Measurements from ENCODE around the gene SRSF10.
"Not testable (repeated sequence)": the region's sequence is repeated elsewhere in the genome, so short reads cannot be mapped to it uniquely, and the experiment has no call there.

The SRSF10 gene

DNA sequence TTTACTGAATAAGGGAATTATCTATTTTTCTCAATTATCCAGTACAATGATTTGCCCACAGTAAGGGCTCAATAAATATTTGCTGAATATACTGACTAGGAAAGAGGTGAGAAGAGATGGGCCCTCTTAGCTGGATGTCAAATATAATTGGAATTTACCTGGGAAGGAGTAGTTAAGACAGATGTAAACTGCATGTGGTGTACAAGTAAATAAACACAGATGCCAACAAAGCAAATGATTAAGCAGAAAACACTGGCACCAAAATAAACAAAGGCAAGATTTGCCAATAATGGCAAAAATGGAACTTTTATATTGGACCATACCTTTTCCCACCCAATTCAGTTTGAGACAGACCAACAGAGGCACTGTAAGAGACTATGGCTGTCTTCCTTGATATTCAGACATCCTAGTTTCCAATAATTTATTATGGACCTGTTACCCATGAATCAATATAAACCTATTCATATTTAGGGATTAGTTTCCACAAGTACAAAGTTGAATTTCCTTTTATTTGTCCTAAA is 13.1 kb downstream of the SRSF10 start:
- Histone ChIP-seq H3K4me3 (ENCODE audit: low read depth, low read length) (no peak overlapping the region), H3K36me3 (ENCODE audit: control insufficient read depth, insufficient read depth, low read length) (peaks cover 83% of the 10 kb centered on the region), H3K4me1 (ENCODE audit: control insufficient read depth, insufficient read depth, low read length) (no peaks in the 10 kb centered on the region), H3K27ac (ENCODE audit: low read depth, low read length) (no peak overlapping the region), H3K9ac (ENCODE audit: low read length) (no peak overlapping the region), H3K9me3 (ENCODE audit: control insufficient read depth, insufficient read depth, low read depth, low read length) (no peaks in the 10 kb centered on the region), H3K27me3 (ENCODE audit: control insufficient read depth, insufficient read depth, low read length) (no peaks in the 10 kb centered on the region)

DNA sequence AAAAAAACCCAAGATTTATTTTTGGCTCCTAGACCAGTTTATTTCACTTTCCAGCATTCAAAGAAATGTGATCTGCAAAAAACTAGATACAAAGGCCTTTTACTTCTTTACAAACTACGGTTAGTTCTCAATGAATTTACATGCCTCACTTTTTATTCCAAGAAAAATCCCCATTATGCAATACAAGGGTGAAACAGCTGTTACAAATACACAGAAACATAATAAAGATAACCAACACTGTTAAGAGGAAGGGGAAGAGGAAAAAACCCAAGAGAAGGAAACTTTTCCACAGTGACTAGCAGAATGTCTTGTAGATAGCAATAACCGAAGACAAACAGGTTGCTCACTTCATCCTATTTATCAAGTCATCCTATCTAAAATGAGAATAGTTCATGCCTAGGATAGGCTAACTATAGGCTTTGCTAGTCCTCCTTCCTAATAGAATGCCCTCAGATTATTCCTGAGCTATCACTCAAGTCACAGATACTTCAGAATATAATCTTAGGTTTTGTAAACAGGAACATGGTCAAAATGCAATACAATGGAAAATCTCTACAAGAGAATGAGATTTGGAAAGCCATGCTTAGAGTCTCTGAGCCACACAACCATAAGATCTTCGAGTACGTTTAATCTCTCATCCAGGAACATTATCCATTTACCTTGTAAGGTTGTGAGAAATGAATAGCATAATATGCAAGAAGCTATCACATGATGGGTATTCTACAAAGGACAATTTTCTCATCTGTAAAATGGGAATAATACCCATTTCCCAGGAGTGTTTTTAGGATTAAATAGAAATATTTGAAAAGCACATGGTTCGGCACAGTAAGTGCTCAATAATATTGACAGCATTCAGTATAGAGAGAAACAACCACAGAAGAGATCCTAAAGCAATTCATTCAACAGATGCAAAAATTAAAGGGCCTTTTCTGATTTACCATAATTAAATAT is 15.1 kb downstream of the SRSF10 start:
- Histone ChIP-seq H3K4me1 (ENCODE audit: control insufficient read depth, insufficient read depth, low read length) (no peaks in the 10 kb centered on the region), H3K36me3 (ENCODE audit: control insufficient read depth, insufficient read depth, low read length) (peaks cover 77% of the 10 kb centered on the region), H3K9me3 (ENCODE audit: control insufficient read depth, insufficient read depth, low read depth, low read length) (no peaks in the 10 kb centered on the region), H3K9ac (ENCODE audit: low read length) (no peak overlapping the region), H3K27me3 (ENCODE audit: control insufficient read depth, insufficient read depth, low read length) (no peaks in the 10 kb centered on the region), H3K27ac (ENCODE audit: low read depth, low read length) (no peak overlapping the region), H3K4me3 (ENCODE audit: low read depth, low read length) (no peak overlapping the region)

DNA sequence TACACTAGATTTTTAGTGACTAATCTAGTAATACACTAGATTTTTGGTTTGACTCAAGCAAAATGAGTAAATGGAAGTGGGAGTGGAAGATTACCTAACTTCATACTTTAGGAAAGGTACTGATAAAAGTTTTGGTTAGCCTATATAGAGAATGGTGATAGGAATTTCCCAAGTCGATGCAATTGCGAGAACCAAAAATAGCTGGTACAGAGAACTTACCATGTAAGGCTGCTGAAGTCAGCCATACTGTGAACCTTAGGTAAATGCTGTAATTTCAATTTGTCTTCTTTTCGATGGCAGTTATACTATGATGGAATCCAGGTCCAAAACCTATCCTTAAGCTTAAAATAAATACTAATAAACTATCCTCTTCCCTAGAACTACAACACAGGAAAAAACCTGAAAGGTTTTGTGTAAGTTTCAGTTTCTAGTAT is 15.9 kb downstream of the SRSF10 start:
- peaks cover 70% of the 10 kb centered on the region for H3K36me3 ChIP-seq (ENCODE audit: control insufficient read depth, insufficient read depth, low read length)
- H3K9ac ChIP-seq (ENCODE audit: low read length): no peak overlapping the region
- H3K4me3 ChIP-seq (ENCODE audit: low read depth, low read length): no peak overlapping the region

DNA sequence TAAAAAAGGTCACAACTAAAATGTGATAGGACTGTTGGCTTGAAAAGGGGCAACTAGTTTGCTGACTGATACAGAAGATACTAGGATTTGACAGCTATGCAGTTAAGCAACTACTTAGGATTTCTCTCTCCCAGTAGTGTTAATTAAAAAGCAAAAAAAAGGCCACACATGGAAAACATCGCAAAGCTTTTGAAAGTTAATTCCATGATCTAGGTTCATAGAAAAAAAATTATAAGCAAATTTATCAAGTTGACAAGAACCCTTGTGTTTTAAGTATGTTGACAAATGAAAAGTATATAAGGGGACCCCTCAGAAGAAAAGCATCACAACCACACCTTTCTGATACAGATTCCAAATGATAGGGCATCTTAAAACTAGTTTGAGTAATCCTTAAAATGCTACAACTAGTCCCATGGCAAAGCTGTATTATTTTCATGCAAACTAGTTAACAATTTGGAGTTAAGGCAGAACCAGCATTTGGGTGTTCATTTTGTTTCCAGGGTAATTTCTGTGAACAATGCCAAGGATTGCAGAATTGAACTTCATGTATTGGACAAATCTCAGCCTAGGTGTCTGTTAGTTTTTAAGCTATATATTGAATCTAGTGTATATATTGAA is 16.4 kb downstream of the SRSF10 start:
- Histone ChIP-seq H3K27me3 (ENCODE audit: control insufficient read depth, insufficient read depth, low read length) (no peaks in the 10 kb centered on the region), H3K36me3 (ENCODE audit: control insufficient read depth, insufficient read depth, low read length) (peaks cover 65% of the 10 kb centered on the region), H3K27ac (ENCODE audit: low read depth, low read length) (no peak overlapping the region), H3K9me3 (ENCODE audit: control insufficient read depth, insufficient read depth, low read depth, low read length) (no peaks in the 10 kb centered on the region), H3K4me1 (ENCODE audit: control insufficient read depth, insufficient read depth, low read length) (peaks cover under 1% of the 10 kb centered on the region; the same call in 1 of the 2 replicates), H3K4me3 (ENCODE audit: low read depth, low read length) (no peak overlapping the region), H3K9ac (ENCODE audit: low read length) (no peak overlapping the region)

More for the DNA sequence above, 15.9 kb downstream of the SRSF10 start:
- Histone ChIP-seq H3K9me3 (ENCODE audit: control insufficient read depth, insufficient read depth, low read depth, low read length) (no peaks in the 10 kb centered on the region), H3K4me1 (ENCODE audit: control insufficient read depth, insufficient read depth, low read length) (no peaks in the 10 kb centered on the region), H3K27ac (ENCODE audit: low read depth, low read length) (no peak overlapping the region), H3K27me3 (ENCODE audit: control insufficient read depth, insufficient read depth, low read length) (no peaks in the 10 kb centered on the region)

DNA sequence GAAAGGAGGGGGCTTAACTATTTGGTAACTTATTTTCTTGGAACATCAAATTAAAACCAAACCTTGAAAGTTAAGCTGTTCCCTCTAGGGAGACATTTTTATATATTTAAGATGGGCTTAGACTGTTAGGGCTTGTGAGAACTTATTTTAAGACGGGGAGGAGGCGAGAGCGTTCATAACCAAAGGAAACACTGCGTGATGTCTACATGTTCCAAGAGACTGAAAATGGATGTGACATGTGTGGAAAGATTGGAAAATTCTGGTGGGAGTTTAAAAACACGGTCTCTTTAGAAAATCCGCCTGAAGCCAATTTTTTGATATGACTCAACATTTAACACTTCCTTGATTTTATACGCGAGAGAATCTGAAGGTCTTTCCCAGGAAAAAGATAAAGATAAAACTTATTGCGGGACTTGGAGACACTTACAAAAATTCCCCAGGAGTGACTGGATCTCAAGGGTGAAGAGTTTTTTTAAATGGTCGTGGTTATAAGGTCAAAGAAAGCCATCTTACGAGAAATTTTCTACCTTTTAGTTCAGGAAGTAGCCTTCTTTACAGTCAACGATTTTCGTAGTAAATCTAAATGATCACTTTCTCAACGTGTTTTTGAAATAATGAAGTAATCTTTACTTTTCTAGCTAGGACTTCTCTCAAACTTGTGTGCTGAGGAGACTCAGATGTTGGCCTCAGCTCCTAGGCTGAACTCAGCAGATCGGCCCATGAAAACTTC is 19.7 kb downstream of the SRSF10 start:
- H3K36me3 ChIP-seq (ENCODE audit: control insufficient read depth, insufficient read depth, low read length): peaks cover 37% of the 10 kb centered on the region
- peaks cover 9% of the 10 kb centered on the region; the same call in 1 of the 2 replicates for H3K4me1 ChIP-seq (ENCODE audit: control insufficient read depth, insufficient read depth, low read length)
- H3K27me3 ChIP-seq (ENCODE audit: control insufficient read depth, insufficient read depth, low read length): no peaks in the 10 kb centered on the region
- H3K4me3 ChIP-seq (ENCODE audit: low read depth, low read length): peak overlapping the region; percentile 86
- no peaks in the 10 kb centered on the region for H3K9me3 ChIP-seq (ENCODE audit: control insufficient read depth, insufficient read depth, low read depth, low read length)
- peak overlapping the region; percentile 99 for H3K27ac ChIP-seq (ENCODE audit: low read depth, low read length)
- peak overlapping the region; percentile 98 for H3K9ac ChIP-seq (ENCODE audit: low read length)

DNA sequence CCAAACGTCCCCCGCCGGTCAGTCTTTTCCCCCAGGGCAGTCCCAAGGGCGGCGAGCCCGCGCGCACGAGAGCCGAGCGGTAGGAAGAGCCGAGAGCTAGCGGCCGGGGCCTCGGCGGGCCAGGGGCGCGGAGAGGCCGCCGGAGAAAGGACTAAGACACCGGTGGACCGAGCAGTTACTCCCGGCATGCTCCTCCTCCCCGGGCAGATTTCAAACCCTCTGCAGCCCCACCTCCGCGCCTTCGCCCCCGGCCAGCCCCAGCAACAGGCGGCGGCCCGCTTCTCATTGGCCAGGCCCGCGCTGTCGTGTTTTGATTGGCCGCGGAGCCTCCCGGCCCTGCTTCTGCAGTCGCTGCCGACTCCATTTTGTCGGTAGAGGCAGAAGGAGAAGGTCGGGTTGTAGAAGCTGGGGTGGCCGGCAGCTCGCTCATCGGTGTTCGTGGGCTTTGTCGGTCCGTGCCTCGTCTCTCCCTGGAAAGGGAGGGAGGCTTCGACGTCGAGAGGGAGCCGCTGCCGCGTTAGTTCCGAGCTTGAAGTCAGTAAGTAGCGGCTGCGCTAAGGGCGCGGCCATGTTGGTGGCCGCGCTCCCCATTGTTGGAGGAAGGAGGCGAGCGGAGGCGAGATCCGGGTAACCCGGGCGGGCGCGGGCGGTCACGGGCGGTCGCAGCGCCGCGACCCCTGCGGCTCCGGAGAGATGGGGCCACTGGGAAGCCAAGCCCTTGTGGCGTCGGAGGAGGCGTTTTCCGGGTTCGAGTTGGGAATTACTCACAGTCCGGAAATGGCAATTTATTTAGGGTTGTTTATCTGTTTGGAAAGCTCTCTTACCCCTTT is 20.5 kb downstream of the SRSF10 start, which contains the start of gene PNRC2:
PNRC2 (plus strand) TSS at position 368 of the 830 bp plus-strand sequence. CDS start 1,630 bp downstream, outside the sequence.
- H3K27ac ChIP-seq (ENCODE audit: low read depth, low read length): peak within 1 kb of the TSS; percentile 99
- H3K4me3 ChIP-seq (ENCODE audit: low read depth, low read length): peak within 1 kb of the TSS; percentile 86

DNA sequence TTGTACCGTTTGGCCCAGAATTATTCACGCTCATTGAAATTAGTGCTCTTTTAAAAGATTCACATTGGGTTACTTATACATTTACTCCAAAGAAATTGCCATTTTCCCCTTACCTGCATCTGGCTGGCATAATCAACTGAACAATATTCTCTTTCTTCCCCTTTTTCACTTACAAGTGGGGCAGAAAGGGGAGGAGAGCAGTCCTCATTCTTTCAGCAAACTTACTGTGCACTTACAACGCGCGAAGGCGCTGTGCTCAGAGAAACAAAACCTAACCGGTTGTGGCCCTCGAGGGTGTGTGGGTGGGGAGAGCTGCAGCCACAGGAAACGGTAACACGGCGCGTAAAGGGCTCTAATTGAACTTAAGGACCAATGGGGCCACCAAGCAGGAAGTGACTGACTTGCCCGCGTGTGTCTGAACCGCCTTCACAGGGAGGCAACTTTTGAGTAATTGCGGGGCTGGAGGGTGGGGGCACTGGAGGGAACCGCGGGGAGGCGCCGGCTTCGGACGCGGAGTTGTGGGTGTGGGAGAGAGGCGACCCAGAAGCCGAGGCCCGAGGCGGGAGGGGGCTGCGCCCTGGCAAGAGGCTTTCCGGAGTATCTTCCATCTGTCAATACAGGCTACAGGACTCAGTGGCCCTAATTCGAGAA is 21.2 kb downstream of the SRSF10 start:
- H3K36me3 ChIP-seq (ENCODE audit: control insufficient read depth, insufficient read depth, low read length): peaks cover 23% of the 10 kb centered on the region
- H3K4me3 ChIP-seq (ENCODE audit: low read depth, low read length): peak overlapping the region; percentile 86
- no peaks in the 10 kb centered on the region for H3K27me3 ChIP-seq (ENCODE audit: control insufficient read depth, insufficient read depth, low read length)
- peaks cover 16% of the 10 kb centered on the region; the same call in 1 of the 2 replicates for H3K4me1 ChIP-seq (ENCODE audit: control insufficient read depth, insufficient read depth, low read length)
- peak overlapping the region; percentile 98 for H3K9ac ChIP-seq (ENCODE audit: low read length)
- peak overlapping the region; percentile 99 for H3K27ac ChIP-seq (ENCODE audit: low read depth, low read length)
- H3K9me3 ChIP-seq (ENCODE audit: control insufficient read depth, insufficient read depth, low read depth, low read length): no peaks in the 10 kb centered on the region

More for the DNA sequence above, 20.5 kb downstream of the SRSF10 start, which contains the start of gene PNRC2:
- H3K36me3 ChIP-seq (ENCODE audit: control insufficient read depth, insufficient read depth, low read length): peaks cover 29% of the 10 kb centered on the region
- H3K9me3 ChIP-seq (ENCODE audit: control insufficient read depth, insufficient read depth, low read depth, low read length): no peaks in the 10 kb centered on the region
- peak within 1 kb of the TSS; percentile 98 for H3K9ac ChIP-seq (ENCODE audit: low read length)
- no peaks in the 10 kb centered on the region for H3K27me3 ChIP-seq (ENCODE audit: control insufficient read depth, insufficient read depth, low read length)
- peaks cover 16% of the 10 kb centered on the region; the same call in 1 of the 2 replicates for H3K4me1 ChIP-seq (ENCODE audit: control insufficient read depth, insufficient read depth, low read length)

DNA sequence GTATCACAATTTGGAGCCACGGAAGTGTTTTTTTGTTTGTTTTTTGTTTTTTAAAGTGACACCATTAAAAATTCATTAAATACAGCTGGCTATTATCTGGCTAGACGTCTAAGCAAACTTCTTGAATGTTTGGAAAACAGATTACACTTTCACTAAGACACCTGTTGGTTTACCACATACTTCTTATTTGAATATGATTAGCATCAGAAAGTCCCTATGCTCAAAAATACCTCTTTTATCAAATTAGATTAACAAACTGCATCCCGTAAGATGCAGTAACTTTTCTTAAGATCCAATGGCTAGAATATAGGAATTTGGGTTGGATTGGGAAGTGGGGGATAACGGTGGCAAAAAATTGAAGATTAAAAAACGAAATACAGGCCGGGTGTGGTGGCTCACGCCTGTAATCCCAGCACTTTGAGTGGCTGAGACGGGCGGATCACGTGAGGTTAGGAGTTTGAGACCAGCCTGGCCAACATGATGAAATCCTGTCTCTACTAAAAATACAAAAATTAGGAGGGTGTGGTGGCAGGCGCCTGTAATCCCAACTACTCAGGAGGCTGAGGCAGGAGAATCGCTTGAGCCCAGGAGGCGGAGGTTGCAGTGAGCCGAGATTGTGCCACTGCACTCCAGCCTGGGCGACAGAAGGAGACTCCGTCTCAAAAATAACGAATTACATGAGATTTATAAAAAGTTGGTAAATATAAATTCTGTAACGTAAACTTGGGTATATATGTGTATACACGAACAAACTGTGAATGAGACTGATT is 21.9 kb downstream of the SRSF10 start:
- Histone ChIP-seq H3K27ac (ENCODE audit: low read depth, low read length) (peak overlapping the region; percentile 99; the same call in 1 of the 2 replicates), H3K4me3 (ENCODE audit: low read depth, low read length) (peak overlapping the region; percentile 86), H3K36me3 (ENCODE audit: control insufficient read depth, insufficient read depth, low read length) (peaks cover 16% of the 10 kb centered on the region), H3K9ac (ENCODE audit: low read length) (peak overlapping the region; percentile 98), H3K4me1 (ENCODE audit: control insufficient read depth, insufficient read depth, low read length) (peaks cover 16% of the 10 kb centered on the region; the same call in 1 of the 2 replicates)
- H3K27me3 ChIP-seq (ENCODE audit: control insufficient read depth, insufficient read depth, low read length); H3K9me3 ChIP-seq (ENCODE audit: control insufficient read depth, insufficient read depth, low read depth, low read length): not testable (repeated sequence)

DNA sequence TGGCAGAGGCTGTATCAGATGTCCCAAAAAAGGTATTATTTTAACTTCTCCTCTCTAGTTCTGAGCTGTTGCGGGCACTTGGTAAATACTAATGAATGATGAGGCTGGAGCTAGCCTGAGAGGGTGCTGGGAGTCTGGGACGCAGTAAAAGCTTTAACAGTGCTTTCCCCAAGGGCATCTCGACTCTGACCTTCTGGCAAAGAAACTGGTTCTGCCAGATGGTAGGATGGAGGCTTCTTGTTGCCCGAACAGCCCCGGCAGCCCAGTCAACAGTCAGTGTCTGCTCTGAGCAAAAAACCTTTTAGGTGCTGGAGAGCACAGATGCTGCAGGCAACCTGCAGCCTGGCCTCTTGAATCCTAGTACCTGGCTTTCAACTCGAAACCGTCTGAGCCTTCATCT is 23.0 kb downstream of the SRSF10 start:
- Histone ChIP-seq H3K27me3 (ENCODE audit: control insufficient read depth, insufficient read depth, low read length) (no peaks in the 10 kb centered on the region), H3K9me3 (ENCODE audit: control insufficient read depth, insufficient read depth, low read depth, low read length) (no peaks in the 10 kb centered on the region), H3K4me1 (ENCODE audit: control insufficient read depth, insufficient read depth, low read length) (peaks cover 16% of the 10 kb centered on the region; the same call in 1 of the 2 replicates), H3K9ac (ENCODE audit: low read length) (no peak overlapping the region), H3K27ac (ENCODE audit: low read depth, low read length) (no peak overlapping the region), H3K36me3 (ENCODE audit: control insufficient read depth, insufficient read depth, low read length) (peaks cover 13% of the 10 kb centered on the region), H3K4me3 (ENCODE audit: low read depth, low read length) (no peak overlapping the region)

Measured in HUES6 (cell line).